ENCODE data around the gene CTCFL.

The CTCFL gene

GRCh38 chr20:57548177-57549058 is 23.5 kb upstream of the CTCFL start:
- Histone ChIP-seq H3K4me3 (ENCODE audit: low read depth in 1 of 5, low read length in 5 of 5) (no peak overlapping the region), H3K9ac (ENCODE audit: low read length in 5 of 5) (no peak overlapping the region), H3K36me3 (ENCODE audit: control insufficient read depth in 5 of 5, insufficient read depth in 5 of 5, low read length in 5 of 5) (no peaks in the 10 kb centered on the region), H3K27ac (ENCODE audit: low read depth, low read length) (peak overlapping the region; percentile 18), H3K4me1 (ENCODE audit: control insufficient read depth in 5 of 5, insufficient read depth in 5 of 5, low read length in 5 of 5) (peaks cover 7 to 47% (median 40%) of the 10 kb centered on the region in 5 donors), H3K9me3 (ENCODE audit: control insufficient read depth in 5 of 5, low read length in 5 of 5) (no peaks in the 10 kb centered on the region), H3K27me3 (ENCODE audit: control insufficient read depth in 5 of 5, insufficient read depth in 4 of 5, low read length in 5 of 5) (no peaks in the 10 kb centered on the region)

GRCh38 chr20:57546956-57547649 is 22.2 kb upstream of the CTCFL start:
- Histone ChIP-seq H3K27me3 (ENCODE audit: control insufficient read depth in 5 of 5, insufficient read depth in 4 of 5, low read length in 5 of 5) (no peaks in the 10 kb centered on the region), H3K36me3 (ENCODE audit: control insufficient read depth in 5 of 5, insufficient read depth in 5 of 5, low read length in 5 of 5) (no peaks in the 10 kb centered on the region), H3K9me3 (ENCODE audit: control insufficient read depth in 5 of 5, low read length in 5 of 5) (no peaks in the 10 kb centered on the region), H3K9ac (ENCODE audit: low read length in 5 of 5) (no peak overlapping the region), H3K4me3 (ENCODE audit: low read depth in 1 of 5, low read length in 5 of 5) (no peak overlapping the region), H3K27ac (ENCODE audit: low read depth, low read length) (no peak overlapping the region), H3K4me1 (ENCODE audit: control insufficient read depth in 5 of 5, insufficient read depth in 5 of 5, low read length in 5 of 5) (peaks cover 5 to 35% (median 30%) of the 10 kb centered on the region in 5 donors)

GRCh38 chr20:57545927-57546662 is 21.2 kb upstream of the CTCFL start:
- Histone ChIP-seq H3K9ac (ENCODE audit: low read length in 5 of 5) (no peak overlapping the region), H3K4me3 (ENCODE audit: low read depth in 1 of 5, low read length in 5 of 5) (no peak overlapping the region), H3K9me3 (ENCODE audit: control insufficient read depth in 5 of 5, low read length in 5 of 5) (no peaks in the 10 kb centered on the region), H3K27me3 (ENCODE audit: control insufficient read depth in 5 of 5, insufficient read depth in 4 of 5, low read length in 5 of 5) (no peaks in the 10 kb centered on the region), H3K4me1 (ENCODE audit: control insufficient read depth in 5 of 5, insufficient read depth in 5 of 5, low read length in 5 of 5) (peaks cover 5 to 33% (median 30%) of the 10 kb centered on the region in 5 donors), H3K27ac (ENCODE audit: low read depth, low read length) (no peak overlapping the region), H3K36me3 (ENCODE audit: control insufficient read depth in 5 of 5, insufficient read depth in 5 of 5, low read length in 5 of 5) (no peaks in the 10 kb centered on the region)

GRCh38 chr20:57544838-57545564 is 20.1 kb upstream of the CTCFL start:
- Histone ChIP-seq H3K27ac (ENCODE audit: low read depth, low read length) (peak overlapping the region; percentile 54), H3K9ac (ENCODE audit: low read length in 5 of 5) (peak overlapping the region in 1 of 5 donors; percentile 0), H3K4me3 (ENCODE audit: low read depth in 1 of 5, low read length in 5 of 5) (no peak overlapping the region), H3K9me3 (ENCODE audit: control insufficient read depth in 5 of 5, low read length in 5 of 5) (no peaks in the 10 kb centered on the region), H3K4me1 (ENCODE audit: control insufficient read depth in 5 of 5, insufficient read depth in 5 of 5, low read length in 5 of 5) (peaks cover 5 to 33% (median 30%) of the 10 kb centered on the region in 5 donors), H3K36me3 (ENCODE audit: control insufficient read depth in 5 of 5, insufficient read depth in 5 of 5, low read length in 5 of 5) (no peaks in the 10 kb centered on the region), H3K27me3 (ENCODE audit: control insufficient read depth in 5 of 5, insufficient read depth in 4 of 5, low read length in 5 of 5) (no peaks in the 10 kb centered on the region)

- peaks cover 5 to 33% (median 28%) of the 10 kb centered on the region in 5 donors for H3K4me1 ChIP-seq (ENCODE audit: control insufficient read depth in 5 of 5, insufficient read depth in 5 of 5, low read length in 5 of 5)
- no peak overlapping the region for H3K4me3 ChIP-seq (ENCODE audit: low read depth in 1 of 5, low read length in 5 of 5)
- no peaks in the 10 kb centered on the region for H3K36me3 ChIP-seq (ENCODE audit: control insufficient read depth in 5 of 5, insufficient read depth in 5 of 5, low read length in 5 of 5)
- peak overlapping the region; percentile 54 for H3K27ac ChIP-seq (ENCODE audit: low read depth, low read length)
- H3K27me3 ChIP-seq (ENCODE audit: control insufficient read depth in 5 of 5, insufficient read depth in 4 of 5, low read length in 5 of 5) = no peaks in the 10 kb centered on the region
- H3K9ac ChIP-seq (ENCODE audit: low read length in 5 of 5) = no peak overlapping the region
- H3K9me3 ChIP-seq (ENCODE audit: control insufficient read depth in 5 of 5, low read length in 5 of 5) = peaks cover 0 to 6% (median 2%) of the 10 kb centered on the region in 5 donors
Measured at GRCh38 chr20:57543754-57544153, 18.8 kb upstream of the CTCFL start.

GRCh38 chr20:57540890-57541580 is 16.1 kb upstream of the CTCFL start:
- Histone ChIP-seq H3K27me3 (ENCODE audit: control insufficient read depth in 5 of 5, insufficient read depth in 4 of 5, low read length in 5 of 5) (no peaks in the 10 kb centered on the region), H3K36me3 (ENCODE audit: control insufficient read depth in 5 of 5, insufficient read depth in 5 of 5, low read length in 5 of 5) (no peaks in the 10 kb centered on the region), H3K27ac (ENCODE audit: low read depth, low read length) (no peak overlapping the region), H3K9me3 (ENCODE audit: control insufficient read depth in 5 of 5, low read length in 5 of 5) (peaks cover 3 to 12% (median 9%) of the 10 kb centered on the region in 5 donors), H3K4me3 (ENCODE audit: low read depth in 1 of 5, low read length in 5 of 5) (no peak overlapping the region), H3K4me1 (ENCODE audit: control insufficient read depth in 5 of 5, insufficient read depth in 5 of 5, low read length in 5 of 5) (peaks cover 5 to 21% (median 15%) of the 10 kb centered on the region in 5 donors), H3K9ac (ENCODE audit: low read length in 5 of 5) (no peak overlapping the region)

GRCh38 chr20:57539889-57540288 is 14.9 kb upstream of the CTCFL start:
- Histone ChIP-seq H3K9ac (ENCODE audit: low read length in 5 of 5) (no peak overlapping the region), H3K27me3 (ENCODE audit: control insufficient read depth in 5 of 5, insufficient read depth in 4 of 5, low read length in 5 of 5) (no peaks in the 10 kb centered on the region), H3K36me3 (ENCODE audit: control insufficient read depth in 5 of 5, insufficient read depth in 5 of 5, low read length in 5 of 5) (no peaks in the 10 kb centered on the region), H3K27ac (ENCODE audit: low read depth, low read length) (no peak overlapping the region), H3K4me3 (ENCODE audit: low read depth in 1 of 5, low read length in 5 of 5) (no peak overlapping the region), H3K9me3 (ENCODE audit: control insufficient read depth in 5 of 5, low read length in 5 of 5) (peaks cover 3 to 13% (median 9%) of the 10 kb centered on the region in 5 donors), H3K4me1 (ENCODE audit: control insufficient read depth in 5 of 5, insufficient read depth in 5 of 5, low read length in 5 of 5) (peaks cover 2 to 10% (median 5%) of the 10 kb centered on the region in 5 donors)

- no peaks in the 10 kb centered on the region for H3K27me3 ChIP-seq (ENCODE audit: control insufficient read depth in 5 of 5, insufficient read depth in 4 of 5, low read length in 5 of 5)
- peaks cover 3 to 15% (median 12%) of the 10 kb centered on the region in 5 donors for H3K9me3 ChIP-seq (ENCODE audit: control insufficient read depth in 5 of 5, low read length in 5 of 5)
- no peak overlapping the region for H3K27ac ChIP-seq (ENCODE audit: low read depth, low read length)
- peaks cover 0 to 3% (median 0%) of the 10 kb centered on the region in 5 donors for H3K4me1 ChIP-seq (ENCODE audit: control insufficient read depth in 5 of 5, insufficient read depth in 5 of 5, low read length in 5 of 5)
- no peak overlapping the region for H3K9ac ChIP-seq (ENCODE audit: low read length in 5 of 5)
- H3K36me3 ChIP-seq (ENCODE audit: control insufficient read depth in 5 of 5, insufficient read depth in 5 of 5, low read length in 5 of 5) = no peaks in the 10 kb centered on the region
- no peak overlapping the region for H3K4me3 ChIP-seq (ENCODE audit: low read depth in 1 of 5, low read length in 5 of 5)
Measured at GRCh38 chr20:57537822-57538221, 12.9 kb upstream of the CTCFL start.
